NCI-H82 treated with DMSO at 0.1 percent for 48 hours (cell line): ENCODE data around the gene CELSR1.
"Not testable (repeated sequence)": the region's sequence is repeated elsewhere in the genome, so short reads cannot be mapped to it uniquely, and the experiment has no call there.

Source experiments
- DNase-seq: peaks from one replicate; lab custom pipeline; 2025; ENCODE audit not compliant: unreplicated experiment; lab: John Stamatoyannopoulos, UW

The CELSR1 gene

DNA sequence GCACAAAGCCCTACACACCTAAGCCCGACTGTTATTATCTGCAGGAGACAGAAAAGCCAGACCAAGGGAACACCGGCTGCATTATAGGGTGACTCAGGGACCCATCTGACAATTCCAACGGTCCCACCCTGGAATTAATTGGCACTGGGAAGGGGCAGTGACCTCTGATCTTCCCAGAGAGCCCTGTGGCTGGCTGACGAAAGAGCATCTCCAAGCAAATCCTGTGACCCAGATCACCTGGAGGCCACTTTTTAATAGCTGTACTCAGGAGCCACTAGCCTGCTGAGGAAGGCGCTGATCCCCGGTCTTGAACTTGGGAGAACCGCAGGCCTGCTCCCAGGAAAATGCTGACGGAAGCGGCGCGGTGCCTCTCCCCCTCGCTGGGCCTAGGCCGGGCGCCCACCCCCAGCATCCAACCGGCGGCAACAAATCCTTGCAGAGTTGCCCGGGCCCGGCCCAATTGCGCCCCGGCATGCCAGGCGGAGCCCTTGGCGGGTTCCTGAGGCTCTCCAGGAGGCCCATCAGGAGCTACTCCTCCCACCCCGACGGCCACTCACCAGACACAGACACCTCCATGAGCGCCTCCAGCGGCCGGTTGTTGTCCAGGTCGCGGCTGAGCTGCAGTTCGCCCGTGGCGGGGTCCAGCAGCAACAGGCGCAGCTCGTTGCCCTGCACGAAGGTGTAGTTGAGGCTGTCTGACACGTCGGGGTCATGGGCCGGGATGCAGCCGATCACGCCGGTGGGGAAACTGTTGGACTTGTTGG is 4.2 kb downstream of the CELSR1 start:
- DNase-seq: no peak

DNA sequence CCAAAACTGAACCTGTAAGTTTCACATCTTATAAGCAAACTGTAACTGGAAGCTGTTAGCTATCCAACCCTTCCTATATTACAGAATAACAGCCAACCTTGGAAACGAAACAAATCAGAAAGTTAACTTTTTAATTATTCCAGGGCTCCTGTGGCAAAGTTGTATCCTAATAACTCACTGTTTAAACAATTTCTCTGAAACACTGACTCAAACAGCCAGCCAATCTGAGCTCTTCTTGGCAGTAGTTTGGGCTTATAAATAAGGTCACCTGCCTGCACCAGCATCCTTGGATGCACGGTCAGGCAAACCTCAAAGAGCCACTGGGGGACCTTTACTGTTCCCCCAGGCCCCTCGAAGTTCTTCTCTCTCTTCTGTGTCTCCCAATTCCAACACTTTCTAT is 5.0 kb downstream of the CELSR1 start:
- no peak for DNase-seq

DNA sequence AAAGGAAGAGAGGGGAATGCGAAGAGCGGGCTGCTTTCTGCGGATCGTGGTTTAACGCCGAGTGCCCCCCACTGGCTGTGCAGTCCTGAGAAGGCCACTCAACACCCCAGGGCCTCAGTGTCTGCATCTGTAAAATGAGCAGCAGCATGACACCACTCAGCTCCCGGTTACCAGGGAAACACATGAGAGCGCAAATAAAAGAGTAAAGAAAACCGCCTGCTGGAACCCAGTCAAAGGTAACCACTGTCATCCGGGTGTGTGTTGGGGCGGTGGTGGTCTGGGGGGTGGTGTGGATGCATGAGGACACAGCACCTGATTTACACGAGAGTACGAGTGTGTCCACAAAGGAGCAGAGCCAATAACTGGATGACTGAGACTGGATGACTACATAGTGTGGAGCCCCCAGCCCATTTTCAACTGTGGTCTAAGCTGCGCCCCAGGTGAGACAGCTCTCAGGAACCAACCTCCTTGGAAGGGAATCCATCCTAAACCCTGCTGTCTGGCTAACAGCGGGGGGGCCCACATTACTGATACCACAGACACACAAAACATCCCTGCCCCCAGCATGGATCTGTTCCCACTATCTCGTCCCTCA is 5.7 kb downstream of the CELSR1 start:
- DNase-seq: no peak

DNA sequence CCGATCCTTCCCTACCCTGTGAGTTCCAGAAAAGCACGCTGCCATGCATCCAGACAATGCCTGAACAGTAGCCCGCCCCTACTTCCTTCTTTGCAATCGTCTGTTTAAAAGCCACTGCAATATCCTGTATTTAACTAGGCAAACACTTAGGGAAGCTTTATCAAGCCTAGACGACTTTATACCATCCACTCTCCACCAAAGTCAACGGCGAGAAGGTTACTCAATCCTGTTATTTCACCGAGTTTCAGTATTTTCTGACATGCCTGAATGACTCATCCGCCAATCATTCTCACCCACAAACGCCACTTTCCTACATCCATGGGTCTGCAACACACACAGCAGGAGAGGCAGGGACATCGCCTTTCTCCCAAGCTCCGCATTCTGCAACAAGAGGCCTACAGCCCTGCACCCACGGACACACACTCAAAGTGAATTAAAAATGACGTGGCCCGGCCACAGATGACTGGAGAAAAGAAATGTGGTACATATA is 9.3 kb downstream of the CELSR1 start:
- DNase-seq: no peak

DNA sequence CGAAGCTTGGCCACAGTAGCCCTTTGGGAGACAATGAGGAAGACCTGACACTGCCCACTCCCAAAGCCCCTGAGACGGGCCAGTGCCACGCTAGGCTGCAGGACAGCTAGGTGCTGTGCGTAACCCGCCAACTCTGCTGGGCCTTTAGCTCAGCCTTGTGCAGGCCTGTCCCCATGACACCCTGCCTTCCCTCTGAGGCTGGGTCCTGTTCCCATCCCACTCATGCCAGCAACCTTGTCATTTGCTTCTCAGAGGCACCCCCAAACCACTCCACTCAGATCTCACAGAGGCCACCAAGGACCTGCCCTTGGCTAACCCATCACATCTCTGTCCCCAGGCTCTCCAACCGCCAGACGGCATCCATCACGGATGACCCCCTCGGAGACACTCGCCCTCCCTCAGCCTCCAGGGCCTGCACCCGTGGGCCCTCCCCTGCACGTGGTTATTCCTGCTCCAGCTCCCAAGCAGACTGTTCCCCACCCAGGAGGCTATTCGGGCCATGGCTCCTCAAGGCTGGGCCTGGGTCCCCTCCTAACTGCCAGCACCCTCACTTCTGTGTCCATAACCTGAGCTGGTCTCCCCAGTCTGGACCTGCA is 11.1 kb downstream of the CELSR1 start:
- no peak for DNase-seq

DNA sequence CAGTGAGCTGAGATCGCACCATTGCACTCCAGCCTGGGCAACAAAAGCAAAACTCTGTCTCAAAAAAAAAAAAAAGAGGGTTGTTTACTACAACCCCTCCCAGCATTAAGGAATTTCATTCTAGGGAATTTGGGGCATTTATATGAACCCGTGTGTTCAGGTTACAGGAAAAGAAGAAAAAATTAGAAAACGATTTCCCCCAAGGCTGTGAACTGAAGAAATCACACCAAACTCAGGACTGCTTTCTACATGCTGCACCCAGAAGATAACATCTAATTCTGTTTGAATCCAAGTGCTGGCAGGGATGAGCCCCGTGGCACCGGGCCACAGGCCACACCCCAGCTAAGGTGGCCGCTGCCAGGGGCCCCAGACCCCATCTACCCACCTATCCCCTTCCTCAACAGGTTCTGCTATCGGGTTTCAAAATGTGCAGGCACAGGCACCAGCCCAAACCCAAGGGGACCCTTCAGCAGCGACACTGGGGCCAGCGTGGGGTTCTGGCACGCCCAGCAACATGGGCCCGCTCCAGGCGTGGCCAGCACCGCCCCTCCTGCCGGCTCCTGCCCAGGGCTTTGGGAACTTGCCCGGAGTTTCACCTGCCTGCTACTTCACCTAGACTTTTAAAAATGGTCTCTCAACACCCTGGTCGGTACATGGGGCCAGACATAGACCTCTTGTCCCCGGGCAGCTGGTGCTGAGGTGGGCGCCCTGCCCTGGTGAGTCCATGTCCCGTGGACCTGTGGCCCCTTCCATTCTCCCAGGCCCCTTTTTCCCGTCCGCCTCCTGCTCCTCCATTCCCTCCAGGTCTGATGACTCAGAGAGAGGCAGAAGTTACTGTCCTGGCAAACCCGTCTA is 11.8 kb downstream of the CELSR1 start:
- no peak for DNase-seq

DNA sequence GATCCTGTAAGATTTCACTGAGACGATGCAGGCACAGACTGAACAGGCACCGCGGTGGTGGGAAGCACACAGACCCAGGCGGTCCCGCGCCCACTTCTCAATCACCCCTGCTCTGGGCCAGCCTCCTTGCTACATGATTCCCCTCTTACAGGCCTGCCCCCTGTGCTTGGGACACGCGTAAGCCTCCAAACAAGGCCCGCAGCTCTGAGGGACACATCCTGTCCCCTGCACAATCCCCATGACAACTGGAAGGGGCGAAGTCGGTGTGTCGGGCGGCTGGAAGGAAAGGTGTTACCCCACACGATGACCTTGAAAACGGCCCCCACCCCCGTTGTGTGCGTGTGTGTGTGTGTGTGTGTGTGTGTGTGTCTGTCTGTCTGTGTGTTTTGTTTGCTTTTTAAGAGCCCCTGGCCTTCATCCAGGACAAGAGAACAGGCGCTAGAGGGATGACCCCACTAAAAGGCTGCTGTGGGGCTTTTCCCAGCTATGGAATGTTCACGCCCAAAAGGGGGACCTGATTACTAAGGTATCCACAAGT is 13.1 kb downstream of the CELSR1 start:
- DNase-seq: no peak

DNA sequence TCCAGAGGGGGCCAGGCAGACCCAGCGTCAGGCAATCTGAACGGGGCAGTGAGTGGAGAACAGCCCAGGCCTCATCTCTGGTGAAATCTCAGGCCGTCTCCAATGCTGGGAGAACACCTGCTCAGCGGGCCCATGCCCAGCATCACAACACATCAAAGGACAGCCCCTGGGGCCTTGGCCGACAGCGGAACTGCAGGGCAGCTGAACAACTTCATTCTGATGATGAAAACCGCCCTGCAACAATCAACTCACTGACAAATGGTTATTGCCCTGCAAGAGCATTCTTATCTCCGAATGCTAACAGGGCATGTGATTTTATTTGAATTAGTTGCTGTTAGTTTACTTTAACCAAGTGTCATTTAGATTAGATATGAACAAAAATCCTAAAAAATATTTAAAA is 14.6 kb downstream of the CELSR1 start:
- DNase-seq: no peak

DNA sequence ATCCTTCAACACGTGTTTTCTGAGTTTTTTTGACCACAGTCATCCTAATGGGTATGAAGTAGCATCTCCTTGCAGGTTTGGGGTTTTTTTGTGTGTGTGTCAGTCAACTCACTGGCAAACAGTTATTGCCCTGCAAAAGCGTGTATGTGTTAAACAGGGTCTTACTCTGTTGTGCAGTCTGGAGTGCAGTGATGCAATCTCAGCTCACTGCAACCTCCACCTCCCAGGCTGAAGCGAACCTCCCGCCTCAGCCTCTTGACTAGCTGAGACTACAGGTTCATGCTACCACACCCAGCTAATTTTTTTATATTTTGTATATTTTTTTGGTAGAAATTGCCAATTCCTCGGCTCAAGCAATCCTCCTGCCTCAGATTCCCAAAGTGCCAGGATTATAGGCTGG is 15.4 kb downstream of the CELSR1 start:
- DNase-seq: no peak

DNA sequence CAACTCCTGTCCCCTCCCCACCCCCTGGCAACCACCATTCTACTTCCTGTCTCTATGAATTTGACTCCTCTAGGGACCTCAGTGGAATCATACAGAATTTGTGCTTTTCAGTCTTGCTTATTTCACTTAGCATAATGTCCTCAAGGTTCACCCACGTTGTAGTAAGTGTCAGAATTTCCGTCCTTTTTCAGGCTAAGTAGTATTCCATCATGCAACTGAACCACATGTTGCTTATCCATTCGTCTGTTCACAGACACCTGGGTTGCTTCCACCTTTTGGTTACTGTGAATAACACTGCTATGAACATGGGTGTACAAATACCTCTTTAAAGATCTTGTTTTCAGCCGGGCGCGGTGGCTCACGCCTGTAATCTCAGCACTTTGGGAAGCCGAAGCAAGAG is 16.5 kb downstream of the CELSR1 start:
- DNase-seq: no peak

DNA sequence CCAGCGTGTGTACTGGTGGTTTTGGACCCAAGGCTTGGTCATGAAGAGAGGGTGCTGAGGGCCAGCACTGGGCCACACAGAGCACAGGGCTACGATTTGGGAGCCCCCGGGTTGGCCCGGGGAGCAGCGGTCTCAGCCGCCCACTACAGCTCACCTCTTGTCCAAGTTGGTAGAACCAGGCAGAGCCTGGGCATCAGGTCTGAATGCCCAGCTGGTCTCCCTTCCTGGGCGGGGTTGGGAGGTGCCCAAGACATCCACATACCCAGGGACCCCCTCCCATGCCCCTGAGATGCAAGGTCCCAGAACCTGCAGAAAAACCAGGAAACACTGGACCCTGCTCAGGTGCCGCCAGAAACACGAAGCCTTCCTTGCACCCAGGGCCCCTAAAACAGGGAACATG is 18.0 kb downstream of the CELSR1 start:
- DNase-seq: no peak

DNA sequence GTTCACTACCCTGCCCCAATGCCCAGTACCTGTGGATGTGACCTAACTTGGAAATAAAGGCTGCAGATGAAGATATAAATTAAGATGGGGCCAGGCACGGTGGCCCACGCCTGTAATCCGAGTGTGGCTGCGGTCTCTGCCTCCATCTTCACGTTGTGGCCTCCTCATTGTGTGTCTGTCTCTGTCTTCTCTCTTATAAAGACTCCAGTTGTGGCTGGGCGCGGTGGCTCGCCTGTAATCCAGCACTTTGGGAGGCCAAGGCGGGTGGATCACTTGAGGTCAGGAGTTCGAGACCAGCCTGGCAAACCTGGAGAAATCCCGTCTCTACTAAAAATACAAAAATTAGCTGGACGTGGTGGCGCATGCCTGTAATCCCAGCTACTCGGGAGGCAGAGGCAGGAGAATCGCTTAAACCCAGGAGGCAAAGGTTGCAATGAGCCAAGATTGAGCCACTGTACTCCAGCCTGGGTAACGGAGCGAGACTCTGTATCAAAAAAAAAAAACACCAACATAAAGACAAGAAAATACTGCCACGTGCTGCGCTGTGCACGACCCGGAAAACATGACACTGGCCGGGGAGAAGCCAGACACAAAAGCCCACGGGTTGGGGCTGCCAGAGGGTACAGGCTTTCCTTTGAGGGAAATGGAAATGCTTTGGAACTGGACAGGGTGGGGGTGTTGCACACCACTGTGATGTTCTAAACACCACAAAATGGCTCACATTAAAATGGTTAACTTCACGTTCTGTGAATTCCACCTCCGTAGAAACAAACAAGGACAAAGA is 18.7 kb downstream of the CELSR1 start:
- no peak for DNase-seq

DNA sequence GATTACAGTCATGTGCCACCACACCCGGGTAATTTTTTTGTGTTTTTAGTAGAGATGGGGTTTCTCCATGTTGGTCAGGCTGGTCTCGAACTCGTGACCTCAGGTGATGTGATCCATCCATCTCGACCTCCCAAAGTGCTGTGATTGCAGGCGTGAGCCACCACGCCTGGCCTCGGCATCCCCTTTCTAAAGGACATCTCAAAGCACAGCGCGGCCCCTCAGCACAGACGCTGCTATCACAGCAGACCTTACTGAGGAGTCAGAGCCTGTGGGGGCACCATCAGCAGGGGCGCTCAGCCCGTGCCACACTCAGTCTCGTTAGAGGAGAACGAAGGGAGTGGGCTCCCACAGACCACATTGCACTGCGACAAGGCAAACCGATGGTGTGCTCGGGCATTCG is 19.4 kb downstream of the CELSR1 start:
- no peak for DNase-seq

DNA sequence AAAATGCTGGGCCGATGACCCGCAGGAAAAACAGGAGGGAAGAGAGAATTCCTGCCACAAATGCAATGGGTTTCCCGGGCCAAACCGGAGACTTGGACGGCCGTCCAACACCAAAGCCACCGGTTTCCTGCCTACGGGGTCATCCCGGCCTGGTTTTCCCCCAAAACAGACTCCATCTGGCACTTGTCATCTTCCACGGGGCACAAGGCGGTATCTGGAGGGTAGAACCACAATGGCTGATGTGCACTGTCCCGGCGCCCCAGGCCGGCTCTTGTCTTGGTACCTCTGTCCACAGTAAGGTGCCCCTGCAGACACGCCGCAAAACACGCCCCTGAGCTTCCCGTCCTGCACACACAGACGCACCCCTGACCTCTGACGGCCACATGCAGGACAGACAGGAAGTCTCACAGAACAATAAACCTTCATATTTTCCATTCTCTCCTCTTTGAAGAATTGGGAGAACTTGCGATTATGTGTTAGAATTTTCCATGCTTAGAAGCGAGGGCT is 20.1 kb downstream of the CELSR1 start:
- DNase-seq: no peak

DNA sequence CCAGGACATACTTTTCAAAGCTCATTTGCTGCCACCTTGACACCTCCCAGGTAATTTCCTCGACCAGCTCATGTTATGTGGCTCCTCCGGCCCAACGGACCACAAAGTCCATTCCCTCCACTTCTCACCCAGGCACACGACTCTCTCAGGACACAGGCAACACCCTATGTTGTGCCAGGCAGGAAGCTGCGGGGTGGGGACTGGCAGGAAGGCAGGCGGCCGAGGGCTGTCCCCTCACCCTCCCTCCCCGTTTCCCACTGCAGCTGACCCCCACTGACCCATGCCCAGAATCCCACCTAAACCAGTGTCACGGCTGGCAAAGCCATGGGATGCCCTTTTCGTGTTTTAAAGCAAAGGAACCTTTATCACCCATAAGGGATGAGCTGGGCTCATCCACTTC is 20.8 kb downstream of the CELSR1 start:
- DNase-seq: no peak

DNA sequence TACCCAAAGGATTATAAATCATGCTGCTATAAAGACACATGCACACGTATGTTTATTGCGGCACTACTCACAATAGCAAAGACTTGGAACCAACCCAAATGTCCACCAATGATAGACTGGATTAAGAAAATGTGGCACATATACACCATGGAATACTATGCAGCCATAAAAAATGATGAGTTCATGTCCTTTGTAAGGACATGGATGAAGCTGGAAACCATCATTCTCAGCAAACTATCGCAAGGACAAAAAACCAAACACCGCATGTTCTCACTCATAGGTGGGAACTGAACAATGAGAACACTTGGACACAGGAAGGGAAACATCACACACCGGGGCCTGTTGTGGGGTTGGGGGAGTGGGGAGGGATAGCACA is 21.3 kb downstream of the CELSR1 start:
- not testable (repeated sequence) for DNase-seq

DNA sequence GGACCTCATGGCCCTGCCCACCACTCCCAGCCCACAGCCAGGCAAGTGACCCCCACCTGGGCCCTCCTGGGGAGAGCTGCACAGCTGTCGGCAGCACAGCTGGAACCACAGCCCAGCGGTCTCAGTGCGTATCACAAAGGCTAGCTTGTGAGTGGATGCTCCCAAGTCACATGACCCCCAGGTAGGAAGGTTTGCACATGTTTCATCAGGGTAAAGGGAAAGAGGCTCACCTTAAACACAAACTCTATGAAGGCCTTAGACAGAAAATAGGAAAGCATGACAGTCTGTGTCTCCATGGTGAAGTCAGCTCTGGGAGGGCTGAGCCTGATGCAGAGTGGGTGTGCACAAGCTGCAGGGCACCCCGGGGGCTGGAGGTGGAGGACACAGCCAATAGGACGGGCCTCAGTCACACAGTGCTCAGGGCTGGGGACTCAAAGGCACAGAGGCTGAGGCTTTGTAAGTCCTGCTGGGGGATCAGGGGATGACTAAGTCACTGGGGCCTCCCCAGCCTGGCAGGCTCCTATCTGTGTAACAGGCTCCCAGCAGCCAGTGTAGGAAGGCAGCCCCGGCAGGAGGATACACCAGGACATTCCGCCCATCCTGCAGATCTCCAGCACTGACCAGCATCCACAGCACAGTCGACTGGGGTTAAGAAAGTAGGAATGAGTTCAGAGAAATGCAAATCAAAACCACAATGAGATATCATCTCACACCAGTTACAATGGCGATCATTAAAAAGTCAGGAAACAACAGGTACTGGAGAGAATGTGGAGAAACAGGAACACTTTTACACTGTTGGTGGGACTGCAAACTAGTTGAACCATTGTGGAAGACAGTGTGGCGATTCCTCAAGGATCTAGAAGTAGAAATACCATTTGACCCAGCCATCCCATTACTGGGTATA is 22.0 kb downstream of the CELSR1 start:
- no peak for DNase-seq

DNA sequence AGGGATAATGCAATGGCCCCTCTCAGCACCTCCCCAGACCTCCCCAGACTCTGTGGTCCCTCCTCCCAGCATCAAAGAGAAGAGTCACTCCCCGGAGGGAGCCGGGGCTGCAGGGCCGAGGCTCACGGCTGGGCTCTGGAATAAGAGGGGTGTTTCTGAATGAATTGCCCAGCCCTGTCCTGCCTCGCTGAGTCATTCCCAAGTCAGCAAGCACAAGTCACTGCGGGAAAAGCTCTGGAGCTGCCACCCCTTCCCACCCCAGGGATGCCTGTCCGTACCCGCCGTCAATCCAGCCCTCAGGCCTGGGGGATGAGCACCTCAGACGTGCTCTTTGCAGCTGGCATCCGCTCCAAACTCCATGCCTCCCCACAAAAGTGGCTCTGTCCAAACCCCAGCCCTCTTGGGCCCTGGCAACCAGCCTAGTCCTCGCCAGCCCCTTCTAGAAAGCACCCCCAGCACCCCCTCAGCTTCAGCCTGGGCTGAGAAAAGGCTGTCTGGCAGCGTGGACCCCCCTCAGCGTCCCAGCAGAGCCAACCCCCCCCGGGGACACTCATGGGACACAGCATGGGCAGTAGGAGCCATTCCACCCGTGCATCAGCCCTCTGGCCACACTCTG is 22.7 kb downstream of the CELSR1 start:
- DNase-seq: no peak
